H1 (cell line): ENCODE measurements around the gene FARS2. TPM values are rescaled to one million over a fixed set of nuclear protein-coding genes. Genes with fewer than 3 reads are reported as not detected.

ENCODE experiments used
- CTCF ChIA-PET: fragments of 300-600 bp; sonication (Branson Sonifier 250); formaldehyde crosslinking; loops from one replicate; lab custom pipeline; 2021; ENCODE audit not compliant: partially characterized antibody; lab: Charles Lee
- POLR2A ChIA-PET: fragments of 300-600 bp; sonication (Branson Sonifier 250); formaldehyde crosslinking; loops from one replicate; lab custom pipeline; 2021; ENCODE audit warnings: inconsistent platforms; ENCODE audit not compliant: partially characterized antibody; lab: Charles Lee
- DNase-seq, 2 experiments: peaks; one replicate each; pipeline versions ENCODE4 v3.0.0 to v3.0.0-alpha.2; 2010 to 2022; ENCODE audit warnings: low spot score in 2 of 2, low read depth in 1 of 2, mixed read lengths in 1 of 2
- FAIRE-seq: peaks from 2 replicates; lab custom pipeline; 2011; peaks lifted over from hg19 to GRCh38; lab: Jason Lieb, UNC
- H2AFZ ChIP-seq: 2 replicates; pipeline ENCODE4 v1.8.1; 2012; ENCODE audit warnings: low read length, inconsistent platforms
- H2AK5ac ChIP-seq: 2 replicates; pipeline ENCODE4 v1.6.1; 2013; ENCODE audit warnings: low read depth, low read length
- H2BK120ac ChIP-seq: replicated peaks from 2 replicates; pipeline ENCODE3; 2013; ENCODE audit warnings: low read depth, low read length, inconsistent platforms
- H2BK12ac ChIP-seq: 2 replicates; pipeline ENCODE4 v1.6.1; 2013; ENCODE audit warnings: low read depth, low read length
- H2BK15ac ChIP-seq: 2 replicates; pipeline ENCODE4 v1.6.1; 2013; ENCODE audit warnings: low read length
- H2BK20ac ChIP-seq: 2 replicates; pipeline ENCODE4 v1.6.1; 2013; ENCODE audit warnings: low read length
- H2BK5ac ChIP-seq: 2 replicates; pipeline ENCODE4 v1.6.1; 2013; ENCODE audit warnings: low read depth, low read length
- H3K14ac ChIP-seq: 2 replicates; pipeline ENCODE4 v1.6.1; 2013; ENCODE audit warnings: inconsistent platforms; ENCODE audit not compliant: insufficient read length
- H3K18ac ChIP-seq: 2 replicates; pipeline ENCODE4 v1.6.1; 2013; ENCODE audit warnings: low read length; ENCODE audit errors: extremely low read depth
- H3K23ac ChIP-seq: 2 replicates; pipeline ENCODE4 v1.6.1; 2013; ENCODE audit warnings: inconsistent platforms; ENCODE audit not compliant: insufficient read length
- H3K23me2 ChIP-seq: 2 replicates; pipeline ENCODE4 v1.6.1; 2013; ENCODE audit warnings: low read depth, low read length
- H3K27ac ChIP-seq: 2 replicates; pipeline ENCODE4 v1.6.1; 2011; ENCODE audit warnings: low read depth, low read length, inconsistent platforms
- H3K27me3 ChIP-seq, 4 experiments: replicated peaks in 1 of 4; 1 replicate in 1 of 4; 2 replicates in 3 of 4; pipeline versions ENCODE4 v1.6.1 to v1.8.1; 2011 to 2013; ENCODE audit warnings: low read length in 3 of 4, mild to moderate bottlenecking in 3 of 4, inconsistent platforms in 2 of 4, mixed read lengths in 2 of 4, moderate library complexity in 1 of 4; ENCODE audit not compliant: control insufficient read depth in 3 of 4, insufficient read depth in 3 of 4; ENCODE audit errors: extremely low read depth in 1 of 4
- H3K36me3 ChIP-seq, 4 experiments: 2 replicates each; pipeline versions ENCODE4 v1.6.1 to v1.8.1; 2011 to 2013; ENCODE audit warnings: mild to moderate bottlenecking in 4 of 4, low read length in 3 of 4, moderate library complexity in 2 of 4, control low read depth in 1 of 4, inconsistent platforms in 1 of 4; ENCODE audit not compliant: insufficient read depth in 4 of 4, control insufficient read depth in 2 of 4
- H3K4ac ChIP-seq: replicated peaks from 2 replicates; pipeline ENCODE3; 2013; ENCODE audit warnings: low read length, low read depth, mixed read lengths, inconsistent platforms; ENCODE audit not compliant: insufficient read length
- H3K4me1 ChIP-seq, 4 experiments: replicated peaks in 1 of 4; 1 replicate in 1 of 4; 2 replicates in 3 of 4; pipeline versions ENCODE4 v1.6.1 to v1.8.1; 2011 to 2013; ENCODE audit warnings: low read length in 3 of 4, inconsistent platforms in 2 of 4, mixed read lengths in 1 of 4; ENCODE audit not compliant: insufficient read depth in 4 of 4, control insufficient read depth in 3 of 4
- H3K4me2 ChIP-seq, 2 experiments: 2 replicates each; pipeline versions ENCODE4 v1.6.1 to v1.8.1; 2011 to 2013; ENCODE audit warnings: low read depth in 2 of 2, low read length in 2 of 2, control low read depth in 1 of 2, inconsistent platforms in 1 of 2, mild to moderate bottlenecking in 1 of 2; ENCODE audit not compliant: insufficient read depth in 1 of 2
- H3K4me3 ChIP-seq, 4 experiments: fragments of 200-600, 300-600 bp in 1 of 4; sonication (generic), shearing (Covaris generic), sonication (Bioruptor Twin) in 1 of 4; 2 replicates each; pipeline versions ENCODE4 v1.5.1 to v1.8.1; 2011 to 2016; ENCODE audit warnings: low read length in 4 of 4, low read depth in 3 of 4, control low read depth in 2 of 4, inconsistent platforms in 2 of 4, mild to moderate bottlenecking in 2 of 4, mixed read lengths in 1 of 4, moderate library complexity in 1 of 4; ENCODE audit not compliant: insufficient read depth in 2 of 4; ENCODE audit errors: extremely low read depth in 1 of 4
- H3K56ac ChIP-seq: replicated peaks from 2 replicates; pipeline ENCODE3; 2013; ENCODE audit warnings: low read depth, mild to moderate bottlenecking, mixed read lengths, low read length, inconsistent platforms; ENCODE audit not compliant: insufficient read length
- H3K79me1 ChIP-seq: 2 replicates; pipeline ENCODE4 v1.6.1; 2013; ENCODE audit warnings: low read depth, low read length, control low read depth
- H3K79me2 ChIP-seq, 2 experiments: 2 replicates each; pipeline versions ENCODE4 v1.6.1 to v1.8.1; 2012 to 2013; ENCODE audit warnings: low read length in 2 of 2, mild to moderate bottlenecking in 2 of 2, inconsistent platforms in 1 of 2; ENCODE audit not compliant: insufficient read depth in 2 of 2, control insufficient read depth in 1 of 2
- H3K9ac ChIP-seq, 4 experiments: replicated peaks in 1 of 4; 1 replicate in 1 of 4; 2 replicates in 3 of 4; pipeline versions ENCODE4 v1.6.1 to v1.8.1; 2011 to 2013; ENCODE audit warnings: low read depth in 3 of 4, low read length in 3 of 4, control low read depth in 2 of 4, mild to moderate bottlenecking in 2 of 4, moderate library complexity in 2 of 4, inconsistent platforms in 1 of 4; ENCODE audit errors: extremely low read depth in 1 of 4
- H3K9me3 ChIP-seq, 2 experiments: 2 replicates each; pipeline versions ENCODE4 v1.6.1 to v1.8.1; 2012 to 2013; ENCODE audit warnings: mild to moderate bottlenecking in 2 of 2, moderate library complexity in 2 of 2, control low read depth in 1 of 2, inconsistent platforms in 1 of 2, low read depth in 1 of 2, low read length in 1 of 2, mixed read lengths in 1 of 2; ENCODE audit not compliant: insufficient read depth in 2 of 2
- H4K20me1 ChIP-seq, 2 experiments: replicated peaks in 1 of 2; 2 replicates each; pipeline versions ENCODE3 to v1.8.1; 2011 to 2013; ENCODE audit warnings: inconsistent platforms in 2 of 2, low read length in 2 of 2, mild to moderate bottlenecking in 1 of 2; ENCODE audit not compliant: insufficient read depth in 2 of 2, control insufficient read depth in 1 of 2
- H4K5ac ChIP-seq: 2 replicates; pipeline ENCODE4 v1.6.1; 2013; ENCODE audit warnings: low read length, low read depth, mixed read lengths, inconsistent platforms; ENCODE audit not compliant: insufficient read length
- H4K8ac ChIP-seq: 2 replicates; pipeline ENCODE4 v1.8.0; 2013; ENCODE audit warnings: mild to moderate bottlenecking, moderate library complexity, low read length, inconsistent platforms; ENCODE audit not compliant: insufficient read depth; ENCODE audit errors: extremely low read depth
- H4K91ac ChIP-seq: replicated peaks from 2 replicates; pipeline ENCODE3; 2013; ENCODE audit warnings: low read length, mixed read lengths, inconsistent platforms; ENCODE audit not compliant: insufficient read length
- CEBPB ChIP-seq: IDR thresholded peaks from 2 replicates; pipeline ENCODE4 v1.6.1; 2012; ENCODE audit warnings: low read depth, low read length
- CHD1 ChIP-seq: IDR thresholded peaks from 2 replicates; pipeline ENCODE4 v1.6.1; 2012; ENCODE audit warnings: low read depth, low read length, improper control_type of control experiment
- GABPA ChIP-seq: IDR thresholded peaks from 2 replicates; pipeline ENCODE4 v1.6.1; 2011; ENCODE audit warnings: mild to moderate bottlenecking, low read length, moderate library complexity, borderline replicate concordance; ENCODE audit not compliant: insufficient read depth
- POLR2AphosphoS5 ChIP-seq: IDR thresholded peaks from 2 replicates; pipeline ENCODE4 v1.6.1; 2011; ENCODE audit warnings: low read depth, low read length
- WGBS, 2 experiments: shearing (Covaris generic) in 1 of 2; methylation state at CpG; one replicate each; pipeline versions ENCODE4 v1.1.6 to v1.1.7; 2013 to 2015; ENCODE audit warnings: low lambda C conversion rate in 2 of 2, mixed read lengths in 2 of 2, inconsistent platforms in 1 of 2, low coverage in 1 of 2, missing lambda C conversion rate in 1 of 2; ENCODE audit not compliant: insufficient replicate concordance in 2 of 2, insufficient coverage in 1 of 2, insufficient read length in 1 of 2; ENCODE audit errors: extremely low coverage in 1 of 2, missing lambda C conversion rate in 1 of 2; 5-methylcytosine and 5-hydroxymethylcytosine counted together
- polyA plus RNA-seq, 7 experiments: library from polyadenylated mRNA; depleted of rRNA in 3 of 7; stranded (reverse) in 5 of 7; unstranded in 2 of 7; fragments of >200 nt in 5 of 7; fragments of 200-250 nt in 2 of 7; gene quantifications; 1 replicate in 5 of 7; 2 replicates in 1 of 7; 4 replicates in 1 of 7; pipeline versions ENCODE4 v1.2.1 to v1.2.3, GENCODE V29; 2011 to 2013; ENCODE audit warnings: missing spikeins in 2 of 7, mixed read lengths in 2 of 7
- total RNA-seq: library from RNA; stranded (reverse); fragmentation: NEBNext Ultra II Directional; extraction: Animal tissue kit (Norgen Biotek cat#: 25700); gene quantifications from 2 replicates; pipeline ENCODE4 v1.2.1, GENCODE V29; 2021

FARS2 gene
- total and polyA plus RNA-seq, 2 of the 8 experiments (the other 6 are each of a cell fraction or from before 2014, with no cell fraction given), result 11.7 to 14.4 TPM

- no peak overlapping the region for H4K8ac ChIP-seq
- no peaks in the 10 kb centered on the region for H3K79me2 ChIP-seq
- H4K91ac ChIP-seq, result no peak overlapping the region
- H2AK5ac ChIP-seq, result no peak overlapping the region
- no peak overlapping the region for H3K18ac ChIP-seq
- H3K23ac ChIP-seq, result no peak overlapping the region
- no peak overlapping the region for H2AFZ ChIP-seq
- no peak overlapping the region for H3K4ac ChIP-seq
- H3K56ac ChIP-seq, result no peak overlapping the region
- H3K4me2 ChIP-seq, result no peak overlapping the region
- no peak overlapping the region for H3K14ac ChIP-seq
- no peak overlapping the region for H3K9ac ChIP-seq
- H2BK5ac ChIP-seq, result no peak overlapping the region
- H2BK120ac ChIP-seq, result no peak overlapping the region
- ChIA-PET CTCF (interaction anchor here (0.6 kb wide), 2 partner anchors 68 to 250 kb away, joined by 3 to 4 read pairs; no protein-coding TSS in a partner anchor), POLR2A (interaction anchor here (0.6 kb wide), 2 partner anchors 101 to 361 kb away, joined by 3 to 4 read pairs; no protein-coding TSS in a partner anchor)
- H4K20me1 ChIP-seq, result no peaks in the 10 kb centered on the region
- H3K36me3 ChIP-seq, result no peaks in the 10 kb centered on the region
- H3K4me3 ChIP-seq, result no peak overlapping the region
- no peak overlapping the region for H2BK20ac ChIP-seq
- no peak overlapping the region for H2BK12ac ChIP-seq
- DNase-seq (no peak), FAIRE-seq (no peak)
- 95% methylated on average over 10 of the region's 10 CpGs; no CpG with 5 or more reads in 1 of the 2 experiments for WGBS, 2 experiments
- no peaks in the 10 kb centered on the region for H3K9me3 ChIP-seq
- no peak overlapping the region for H3K27ac ChIP-seq
- no peak overlapping the region for H2BK15ac ChIP-seq
- no peak overlapping the region for H4K5ac ChIP-seq
- peaks cover 0 to 2% (median 0%) of the 10 kb centered on the region in 4 experiments; a peak in 2 of 7 replicates for H3K4me1 ChIP-seq
- no peaks in the 10 kb centered on the region for H3K23me2 ChIP-seq
- no peaks in the 10 kb centered on the region for H3K27me3 ChIP-seq
- H3K79me1 ChIP-seq, result no peaks in the 10 kb centered on the region
- TF ChIP-seq POLR2AphosphoS5, result no peak
- no peak for TF ChIP-seq CHD1
- TF ChIP-seq GABPA, result no peak
- TF ChIP-seq CEBPB, result no peak
Observed at GRCh38 chr6:5497896-5498578, 236.7 kb downstream of the FARS2 start.
